NCI-H524 (cell line): ENCODE results near the gene PPP6C.
"Not testable (repeated sequence)": the region's sequence is repeated elsewhere in the genome, so short reads cannot be mapped to it uniquely, and the experiment has no call there.

ENCODE experiments used
- DNase-seq, 2 experiments: peaks; one replicate each; lab custom pipeline; 2025; lab: John Stamatoyannopoulos, UW

PPP6C gene

DNA sequence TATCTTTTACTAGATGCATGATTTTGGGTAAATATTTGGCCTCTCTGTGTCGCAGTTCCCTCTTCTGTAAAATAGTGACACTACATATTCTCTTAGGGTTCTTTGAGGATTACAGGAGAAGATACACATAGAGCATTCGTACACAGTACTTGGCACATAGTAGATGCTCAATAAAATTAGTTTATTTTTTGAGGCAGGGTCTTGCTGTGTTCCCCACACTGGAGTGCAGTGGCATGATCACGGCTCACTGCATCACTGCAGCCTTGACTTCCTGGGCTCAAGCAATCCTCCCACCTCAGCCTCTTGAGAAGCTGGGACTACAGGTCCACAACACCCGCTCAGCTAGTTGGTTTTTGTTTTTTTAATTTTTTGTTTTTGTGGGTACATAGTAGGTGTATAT, 47.9 kb downstream of the PPP6C start:
- DNase-seq, result no peak

DNA sequence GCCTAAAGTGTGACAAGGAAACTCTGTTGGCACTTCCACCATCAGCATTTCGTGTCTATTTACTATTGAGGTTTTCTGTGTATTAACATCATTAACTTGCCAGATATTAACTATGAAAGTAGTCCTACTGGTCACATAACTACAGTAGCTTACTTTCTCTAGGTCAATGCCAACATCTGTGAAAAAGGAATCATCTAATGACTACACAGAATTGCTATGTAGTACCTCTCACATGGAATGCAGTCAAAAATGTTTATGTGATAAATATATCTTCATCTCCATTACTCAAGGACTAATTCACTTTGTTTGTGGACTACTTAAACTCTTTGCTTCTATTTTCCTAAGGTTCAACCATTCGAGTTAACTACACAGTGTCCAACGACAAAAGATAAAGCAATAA, 48.4 kb downstream of the PPP6C start:
- DNase-seq, result no peak

DNA sequence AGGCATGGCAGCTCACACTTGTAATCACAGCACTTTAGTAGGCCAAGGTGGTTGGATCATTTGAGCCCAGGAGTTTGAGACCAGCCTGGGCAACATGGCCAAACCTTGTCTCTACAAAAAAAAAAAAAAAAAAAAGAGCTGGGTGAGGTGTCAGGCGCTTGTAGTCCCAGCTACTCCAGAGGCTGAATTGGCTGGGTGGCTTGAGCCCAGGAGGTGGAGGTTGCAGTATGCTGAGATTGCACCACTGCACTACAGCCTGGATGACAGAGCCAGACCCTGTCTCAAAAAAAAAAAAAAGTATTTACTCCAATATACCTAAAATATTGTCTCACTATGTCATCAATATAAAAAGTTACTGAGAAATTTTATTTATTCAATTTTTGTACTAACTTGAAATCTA, 49.0 kb downstream of the PPP6C start:
- no peak for DNase-seq

DNA sequence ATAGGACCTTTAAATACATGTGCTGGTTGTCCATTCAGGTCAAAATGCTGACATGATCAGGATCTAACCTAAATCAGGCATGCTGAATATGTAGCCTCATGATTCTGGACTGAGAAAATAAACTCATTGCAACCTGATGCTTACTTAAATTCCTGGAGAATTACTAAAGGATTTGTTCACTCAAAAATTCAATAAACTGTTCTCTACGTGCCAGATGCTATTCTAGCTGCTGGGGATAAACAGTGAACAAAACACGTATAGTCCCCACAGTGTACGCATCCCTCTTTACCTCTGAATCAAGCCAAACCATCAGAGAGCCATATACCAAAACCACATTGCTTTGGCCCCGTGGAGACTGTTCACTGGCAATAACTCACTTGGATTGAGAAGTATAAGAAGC, 52.4 kb downstream of the PPP6C start:
- DNase-seq, result no peak

DNA sequence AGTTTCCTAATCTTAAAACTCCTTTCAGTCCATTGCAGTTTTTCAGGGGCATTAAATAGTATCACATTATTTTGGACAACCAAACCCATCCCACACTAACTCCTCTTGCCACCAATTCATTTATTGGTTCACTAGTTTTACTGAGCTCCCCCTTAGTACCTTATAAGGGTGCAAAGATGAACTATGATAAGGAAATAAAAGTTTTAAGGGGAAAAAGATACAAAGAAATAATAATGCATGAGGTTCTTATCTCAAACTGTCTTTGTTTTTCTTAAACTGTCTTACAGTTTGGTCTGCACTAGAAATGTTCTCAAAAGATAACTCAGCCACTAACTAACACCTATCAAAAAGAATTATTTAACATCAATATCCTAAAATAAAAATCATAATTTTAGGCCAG, 54.6 kb downstream of the PPP6C start:
- no peak for DNase-seq

DNA sequence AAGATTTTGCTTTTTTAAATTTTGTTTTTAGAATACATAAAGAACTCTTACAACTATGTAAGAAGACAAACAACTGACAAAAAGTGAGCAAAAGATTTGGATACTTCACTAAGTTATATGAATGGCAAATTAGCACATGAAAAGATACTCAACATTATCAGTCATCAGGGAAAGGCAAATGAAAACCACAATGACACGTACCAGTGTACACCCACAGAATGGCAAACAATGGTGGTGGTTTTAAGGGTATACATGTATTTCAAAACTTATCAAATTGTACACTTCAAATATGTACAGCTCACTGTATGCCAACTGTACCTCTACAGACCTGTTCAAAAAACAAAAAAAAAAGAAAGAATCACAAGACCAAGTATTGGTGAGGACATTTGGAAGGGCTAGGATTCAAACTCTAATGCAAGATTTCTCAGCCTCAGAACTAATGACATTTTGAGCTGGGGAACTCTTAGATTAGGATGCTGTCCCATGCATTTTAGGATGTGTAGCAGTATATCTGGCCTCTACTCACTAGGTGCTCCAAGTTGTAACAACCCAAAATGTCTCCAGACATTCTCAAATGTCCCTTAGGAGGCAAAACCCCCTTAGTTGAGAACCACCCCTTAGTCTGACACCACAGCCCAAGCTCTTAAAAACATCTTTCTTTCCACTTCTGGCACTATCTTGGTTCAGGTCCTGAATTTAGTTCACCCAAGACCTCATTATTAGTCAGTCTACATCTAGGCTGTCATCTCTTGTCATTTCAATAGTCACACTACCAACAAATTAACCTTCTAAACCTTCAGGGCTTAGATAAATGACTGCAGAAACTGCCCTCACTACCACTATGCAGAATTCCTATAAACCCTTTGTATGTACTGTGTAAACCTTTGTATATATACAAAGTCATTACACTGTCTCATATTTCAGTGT, 55.9 kb downstream of the PPP6C start:
- DNase-seq, result no peak

DNA sequence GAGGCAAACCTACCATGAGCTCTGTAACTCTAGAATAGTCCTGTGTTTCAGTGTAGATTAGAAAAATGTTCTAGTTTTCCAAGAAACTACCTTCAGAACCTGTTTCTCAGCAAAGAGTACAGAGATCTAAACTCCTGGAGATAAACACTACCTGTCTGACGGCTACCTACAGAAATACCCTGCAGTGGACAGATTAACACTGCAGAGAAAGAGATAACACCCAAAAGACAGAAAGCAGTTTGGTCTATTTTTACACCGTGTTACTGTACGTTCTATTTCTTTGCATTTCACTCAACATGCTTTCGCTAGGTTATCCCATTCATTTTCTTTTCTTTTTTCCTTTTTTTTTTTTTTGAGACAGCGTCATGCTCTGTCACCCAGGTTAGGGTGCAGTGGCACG, 57.8 kb downstream of the PPP6C start:
- DNase-seq, result no peak

DNA sequence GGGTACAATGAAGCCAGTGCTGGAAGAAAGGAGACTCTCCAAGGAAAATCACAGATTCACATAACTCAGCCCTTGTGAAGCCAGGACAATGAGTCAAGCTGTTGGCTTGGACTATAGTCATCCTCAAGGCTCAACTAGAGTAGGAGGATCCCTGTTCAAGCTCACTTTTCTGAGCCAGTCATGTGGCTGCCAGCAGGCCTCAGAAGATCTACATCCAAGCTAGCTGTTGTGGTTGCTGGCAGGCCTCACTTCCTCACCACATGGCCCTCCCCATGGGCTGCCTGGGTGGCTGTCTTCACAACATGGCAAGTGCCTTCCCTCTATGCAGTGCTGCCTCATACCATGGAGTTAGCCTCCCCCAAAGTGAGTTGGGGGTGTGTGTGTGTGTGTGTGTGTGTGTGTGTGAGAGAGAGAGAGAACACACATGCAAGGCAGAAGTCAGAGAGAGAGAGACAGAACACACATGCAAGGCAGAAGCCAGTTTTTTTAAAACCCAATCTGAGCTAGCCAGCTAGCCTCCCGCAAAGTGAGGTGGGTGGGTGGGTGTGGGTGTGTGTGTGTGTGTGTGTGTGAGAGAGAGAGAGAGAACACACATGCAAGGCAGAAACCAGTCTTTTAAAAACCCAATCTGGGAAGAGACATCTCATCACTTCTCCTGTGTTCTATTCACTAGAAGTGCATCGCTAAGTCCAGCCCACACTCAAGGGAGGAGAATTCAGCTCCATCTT, 63.4 kb downstream of the PPP6C start:
- no peak for DNase-seq

DNA sequence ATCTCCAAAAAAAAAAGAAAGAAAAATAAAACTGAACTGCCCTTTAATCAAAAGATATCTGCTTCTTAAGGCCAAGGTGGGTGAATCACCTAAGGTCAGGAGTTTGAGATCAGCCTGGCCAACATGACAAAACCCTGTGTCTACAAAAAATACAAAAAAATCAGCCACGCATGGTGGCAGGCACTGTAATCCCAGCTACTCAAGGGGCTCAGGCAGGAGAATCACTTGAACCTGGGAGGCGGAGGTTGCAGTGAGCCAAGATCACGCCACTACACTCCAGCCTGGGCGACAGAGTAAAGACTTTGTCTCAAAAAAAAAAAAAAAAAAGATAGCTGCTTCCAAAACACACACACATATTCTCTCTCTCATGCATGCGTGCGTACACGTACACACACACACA, 64.1 kb downstream of the PPP6C start:
- DNase-seq, result no peak

DNA sequence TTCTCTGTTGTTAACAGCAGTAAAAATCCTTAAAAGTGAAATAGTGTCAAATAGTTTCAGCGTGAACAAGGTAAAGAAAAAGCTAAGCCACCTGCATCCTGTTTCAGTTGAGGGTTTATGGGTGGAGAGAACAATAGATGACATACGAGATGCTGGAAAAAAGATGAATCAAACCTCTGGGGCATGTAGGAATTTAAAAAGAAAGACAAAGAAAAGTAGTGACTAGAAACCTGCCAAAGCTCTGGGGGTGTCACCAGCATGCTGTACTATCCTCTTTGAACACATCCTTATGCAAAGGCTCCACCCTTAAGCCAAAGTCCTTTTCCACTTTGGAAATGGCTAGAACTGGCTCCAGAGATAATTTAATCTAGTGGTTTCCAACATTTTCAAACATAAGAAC, 68.5 kb downstream of the PPP6C start:
- DNase-seq, result no peak

DNA sequence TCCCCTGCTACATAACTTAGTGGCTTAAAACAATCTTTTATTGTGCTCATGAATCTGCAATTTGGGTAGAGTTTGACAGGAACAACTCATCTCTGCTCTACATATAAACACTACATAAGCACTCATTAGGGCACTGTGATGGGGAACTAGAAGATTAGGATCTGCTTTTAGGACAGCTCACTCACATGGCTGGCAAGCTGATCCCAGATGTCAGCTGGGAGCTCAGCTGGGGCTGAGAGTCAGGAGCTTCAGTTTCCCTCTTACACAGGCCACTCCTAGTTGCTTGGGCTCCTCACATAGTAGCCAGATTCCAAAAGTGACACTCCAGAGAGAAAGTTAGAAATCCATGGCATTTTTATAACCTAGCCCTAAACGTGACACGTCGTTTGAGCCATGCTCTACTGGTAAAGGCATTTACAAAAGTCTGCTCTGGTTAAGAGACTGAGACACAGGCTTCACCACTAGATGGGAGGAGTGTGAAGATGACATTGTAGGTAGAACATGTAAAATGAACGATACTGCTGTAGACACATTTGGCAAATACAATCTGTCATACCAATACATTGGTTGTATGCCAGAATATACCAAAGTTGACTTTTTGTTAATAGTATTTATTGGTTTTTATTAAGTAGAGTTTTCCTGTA, 69.8 kb downstream of the PPP6C start:
- DNase-seq, result peak; percentile 18 to 46

DNA sequence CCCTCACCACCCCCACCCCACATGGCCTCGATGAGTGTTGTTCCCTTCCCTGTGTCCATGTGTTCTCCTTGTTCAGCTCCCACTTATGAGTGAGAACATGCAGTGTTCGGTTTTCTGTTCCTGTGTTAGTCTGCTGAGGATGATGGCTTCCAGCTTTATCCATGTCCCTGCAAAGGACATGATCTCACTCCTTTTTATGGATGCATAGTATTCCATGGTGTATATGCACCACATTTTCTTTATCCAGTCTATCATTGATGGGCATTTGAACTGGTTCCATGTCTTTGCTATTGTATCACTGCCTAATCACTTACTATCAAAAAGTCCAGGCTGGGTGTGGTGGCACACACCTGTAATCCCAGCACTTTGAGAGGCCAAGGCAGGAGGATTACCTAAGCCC, 70.9 kb downstream of the PPP6C start:
- not testable (repeated sequence) for DNase-seq

DNA sequence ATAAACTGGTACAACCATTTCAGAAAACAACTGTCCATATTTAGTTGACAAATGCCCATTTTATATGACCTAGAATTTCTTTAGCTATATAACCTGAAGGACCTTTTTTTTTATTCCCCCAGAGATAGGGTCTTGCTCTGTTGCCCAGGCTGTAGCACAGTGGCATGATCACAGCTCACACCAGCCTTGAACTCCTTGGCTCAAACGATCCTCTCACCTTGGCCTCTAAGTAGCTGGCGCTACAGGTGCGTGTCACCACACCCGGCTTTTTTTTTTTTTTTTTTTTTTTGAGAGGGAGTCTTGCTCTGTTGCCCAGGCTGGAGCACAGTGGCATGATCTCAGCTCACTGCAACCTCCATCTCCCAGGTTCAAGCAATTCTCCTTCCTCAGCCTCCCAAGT, 75.1 kb downstream of the PPP6C start:
- not testable (repeated sequence) for DNase-seq

DNA sequence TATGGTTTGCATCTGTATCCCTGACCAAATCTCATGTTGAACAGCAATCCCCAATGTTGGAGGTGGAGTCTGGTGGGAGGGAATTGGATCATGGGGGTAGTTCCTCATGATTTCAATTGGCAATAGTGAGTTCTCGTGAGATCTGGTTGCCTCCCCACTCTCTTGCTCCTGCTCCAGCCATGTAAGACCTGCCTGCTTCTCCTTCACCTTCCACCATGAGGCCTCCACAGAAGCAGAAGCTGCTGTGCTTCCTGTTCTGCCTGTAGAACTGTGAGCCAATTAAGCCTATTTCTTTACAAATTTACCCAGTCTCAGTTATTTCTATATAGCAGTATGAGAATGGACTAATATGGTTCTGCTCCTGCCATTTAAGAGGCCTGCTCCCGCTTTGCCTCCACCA, 79.1 kb downstream of the PPP6C start:
- no peak for DNase-seq

DNA sequence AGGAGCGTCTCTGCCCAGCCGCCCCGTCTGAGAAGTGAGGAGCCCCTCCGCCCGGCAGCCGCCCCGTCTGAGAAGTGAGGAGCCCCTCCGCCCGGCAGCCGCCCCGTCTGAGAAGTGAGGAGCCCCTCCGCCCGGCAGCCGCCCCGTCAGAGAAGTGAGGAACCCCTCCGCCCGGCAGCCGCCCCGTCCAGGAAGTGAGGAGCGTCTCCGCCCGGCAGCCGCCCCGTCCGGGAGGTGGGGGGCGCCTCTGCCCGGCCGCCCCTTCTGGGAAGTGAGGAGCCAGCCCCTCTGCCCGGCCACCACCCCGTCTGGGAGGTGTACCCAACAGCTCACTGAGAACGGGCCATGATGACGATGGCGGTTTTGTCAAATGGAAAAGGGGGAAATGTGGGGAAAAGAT, 81.1 kb downstream of the PPP6C start:
- not testable (repeated sequence) for DNase-seq

DNA sequence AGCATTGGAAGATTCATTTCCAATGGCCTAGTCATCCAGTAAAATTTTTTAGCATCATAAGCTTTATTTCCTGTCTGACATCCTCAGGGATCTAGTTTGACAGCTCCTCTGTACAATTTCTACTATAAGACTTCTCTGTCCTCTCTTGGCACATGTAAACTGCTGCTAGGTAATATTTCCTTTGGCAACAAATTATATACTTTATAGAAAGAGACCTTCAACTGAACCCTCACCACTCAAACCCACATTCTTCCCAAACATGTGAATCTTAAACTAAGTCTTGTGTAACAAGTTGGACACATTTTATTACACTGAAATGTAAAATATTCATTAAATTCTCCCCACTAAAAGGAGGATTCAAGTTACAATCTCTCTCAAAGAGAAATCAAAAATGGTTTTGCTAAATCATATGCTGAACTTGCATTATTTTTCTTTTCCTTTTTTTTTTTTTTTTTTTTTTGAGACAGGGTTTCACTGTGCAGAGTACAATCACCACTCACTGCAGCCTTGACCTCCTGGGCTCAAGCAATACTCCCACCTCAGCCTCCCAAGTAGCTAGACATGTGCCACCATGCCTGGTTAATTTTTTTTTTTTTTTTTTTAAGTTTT, 83.2 kb downstream of the PPP6C start:
- no peak for DNase-seq

DNA sequence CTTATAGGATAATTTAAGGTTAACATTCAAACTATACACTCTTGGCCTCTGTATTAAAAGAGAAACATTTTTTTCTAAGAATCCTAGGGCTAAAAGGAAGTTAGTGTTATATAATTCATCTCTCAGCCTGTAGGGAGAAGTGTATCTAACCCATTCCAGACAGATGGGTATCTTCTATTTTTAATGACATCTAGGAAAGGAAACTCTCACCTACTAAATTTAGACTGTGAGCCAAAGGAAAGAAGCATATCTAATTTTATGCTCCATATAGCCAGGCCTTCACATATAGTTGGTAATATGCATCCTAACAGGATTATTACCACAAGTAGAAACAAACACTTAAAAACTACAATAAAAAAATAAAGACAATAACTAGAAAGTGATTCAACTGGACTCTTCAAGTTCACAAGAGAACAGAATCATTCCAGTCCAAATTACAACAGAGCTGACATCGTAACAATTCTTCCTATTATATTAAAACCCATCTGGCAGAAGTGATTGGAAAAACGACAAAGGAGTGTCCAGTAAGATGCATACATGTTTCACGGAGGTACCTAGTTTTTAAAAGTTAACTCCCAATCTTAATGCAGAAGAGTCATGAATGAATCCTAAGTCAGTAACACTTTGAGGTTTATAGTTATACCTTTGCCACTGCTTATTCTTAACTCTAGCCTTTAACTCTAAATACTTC, 85.7 kb downstream of the PPP6C start:
- DNase-seq, result no peak

DNA sequence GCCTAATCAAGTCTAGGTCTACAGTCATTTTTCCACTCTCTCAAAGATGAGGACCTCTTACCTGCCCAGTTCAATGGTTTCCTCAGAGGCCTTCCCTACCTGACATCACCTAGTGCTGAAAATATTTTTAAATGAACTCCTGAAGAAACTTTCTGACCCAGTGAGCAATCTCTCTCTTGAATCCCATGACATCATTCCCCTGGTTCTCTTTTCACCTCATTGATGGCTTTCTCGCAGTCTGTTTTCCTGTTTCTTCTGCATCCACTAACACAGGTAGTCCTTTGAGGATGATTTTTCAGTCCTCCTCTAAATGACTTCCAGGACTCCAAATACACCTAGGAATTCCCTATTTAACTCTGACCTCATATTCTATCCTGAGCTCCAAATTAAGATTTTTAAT, 86.6 kb downstream of the PPP6C start:
- DNase-seq, result no peak

DNA sequence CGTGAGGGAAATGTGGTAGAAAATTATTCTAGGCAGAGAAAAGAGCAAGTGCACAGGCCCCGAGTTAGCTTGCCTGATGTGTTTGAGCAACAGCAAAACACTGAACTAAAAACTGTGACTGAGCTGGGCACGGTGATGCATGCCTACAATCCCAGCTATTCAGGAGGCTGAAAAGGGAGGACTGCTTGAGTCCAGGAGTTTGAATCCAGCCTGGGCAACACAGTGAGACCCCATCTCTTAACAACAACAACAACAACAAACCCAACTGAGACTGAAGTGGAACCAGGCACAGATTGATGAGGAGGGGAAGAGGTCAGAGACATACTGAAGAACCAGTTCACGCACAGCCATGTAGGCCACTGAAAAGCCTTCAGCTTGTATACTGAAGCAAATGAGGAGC, 88.8 kb downstream of the PPP6C start:
- no peak for DNase-seq

DNA sequence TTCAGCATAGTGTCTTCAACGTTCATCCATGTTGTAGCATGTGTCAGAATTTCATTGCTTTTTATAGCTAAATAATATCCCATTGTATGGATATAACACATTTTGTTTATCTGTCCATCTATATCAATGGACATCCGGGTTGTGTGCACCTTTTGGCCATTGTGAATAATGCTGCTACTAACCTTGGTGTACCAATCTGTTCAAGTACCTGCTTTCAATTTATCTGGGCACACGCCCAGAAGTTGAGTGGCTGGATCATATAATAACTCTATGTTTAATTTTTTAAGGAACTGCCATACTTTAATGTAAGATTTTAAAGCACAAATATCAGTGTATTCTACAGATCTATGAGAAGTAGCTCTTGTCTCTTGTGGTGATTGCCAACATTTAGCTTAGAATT, 89.8 kb downstream of the PPP6C start:
- DNase-seq, result no peak
